ENCODE results near the gene NRBF2.

- TF ChIP-seq CTCF (IDR thresholded peaks at IDR 0.05; ENCODE audit: low read depth, low read length) (no peak), EZH2phosphoT487 (IDR thresholded peaks at IDR 0.05; ENCODE audit: low read depth) (no peak)
These were observed 27.7 kb upstream of the NRBF2 start for GRCh38 chr10:63105225-63106110.
